Activated T-cell treated with anti-CD3 and anti-CD28 coated beads, Interleukin-2, amount 50 U/mL, for 1 hour (primary cell): Measurements from ENCODE around the gene CDH16.
"Not testable (repeated sequence)": the region's sequence is repeated elsewhere in the genome, so short reads cannot be mapped to it uniquely, and the experiment has no call there.

Experiments
- DNase-seq: peaks from one replicate; pipeline ENCODE4 v3.0.0-alpha.2; 2020

The CDH16 gene

GRCh38 chr16:66918803-66919568 lies at the start of gene CDH16:
Gene CDH16, minus strand, starts transcription at chr16:66918885. Its CDS starts 820 bp downstream, at chr16:66918065.
- no peak for DNase-seq

GRCh38 chr16:66964049-66964448 lies 45.4 kb upstream of the CDH16 start:
- no peak for DNase-seq

- DNase-seq: no peak
These were observed 43.2 kb upstream of the CDH16 start for GRCh38 chr16:66961914-66962313.

GRCh38 chr16:66961065-66961744 lies 42.5 kb upstream of the CDH16 start, which contains the start of gene CES3:
Gene CES3, plus strand, starts transcription at chr16:66961266. Its CDS starts 42 bp downstream, at chr16:66961308.
- peak; percentile 61 for DNase-seq

- no peak for DNase-seq
These were observed 41.6 kb upstream of the CDH16 start for GRCh38 chr16:66960270-66960669.

- no peak for DNase-seq
These were observed 41.0 kb upstream of the CDH16 start for GRCh38 chr16:66959704-66960161.

- no peak for DNase-seq
These were observed 40.4 kb upstream of the CDH16 start for GRCh38 chr16:66958857-66959703.

- DNase-seq: not testable (repeated sequence)
These were observed 37.4 kb upstream of the CDH16 start for GRCh38 chr16:66956154-66956457.

- not testable (repeated sequence) for DNase-seq
These were observed 36.9 kb upstream of the CDH16 start for GRCh38 chr16:66955363-66956153.

- DNase-seq: peak; percentile 79
These were observed 35.5 kb upstream of the CDH16 start for GRCh38 chr16:66954097-66954659.

GRCh38 chr16:66953462-66954096 lies 34.9 kb upstream of the CDH16 start:
- DNase-seq: no peak

- DNase-seq: no peak
These were observed 33.9 kb upstream of the CDH16 start for GRCh38 chr16:66952430-66953110.

- no peak for DNase-seq
These were observed 32.5 kb upstream of the CDH16 start for GRCh38 chr16:66950971-66951790.

GRCh38 chr16:66950437-66950836 lies 31.8 kb upstream of the CDH16 start:
- DNase-seq: no peak

GRCh38 chr16:66949472-66949871 lies 30.8 kb upstream of the CDH16 start:
- no peak for DNase-seq

- no peak for DNase-seq
These were observed 30.1 kb upstream of the CDH16 start for GRCh38 chr16:66948837-66949225.

- DNase-seq: peak; percentile 36
These were observed 29.6 kb upstream of the CDH16 start for GRCh38 chr16:66948134-66948836.

GRCh38 chr16:66947302-66948065 lies 28.8 kb upstream of the CDH16 start:
- peak; percentile 87 for DNase-seq

GRCh38 chr16:66946974-66947301 lies 28.3 kb upstream of the CDH16 start:
- DNase-seq: no peak
